GM12878 (cell line): ENCODE measurements around the gene SQSTM1. TPM values are rescaled to one million over a fixed set of nuclear protein-coding genes. Genes with fewer than 3 reads are reported as not detected.
A peak's percentile ranks its signal among the peaks of the same experiment; 100 is the strongest.

Experiments used
- ATAC-seq: fragments of 200-7000 bp; cut with Tn5 transposase; 3 replicates; pipeline ENCODE4 v1.9.1; 2020; ENCODE audit warnings: mild to moderate bottlenecking, moderate library complexity
- BruUV-seq: library from RNA; stranded (reverse); fragments of 400-500 nt; replicated peaks from 2 replicates; lab custom pipeline; 2021; lab: Mats Ljungman, UMichigan
- CTCF ChIA-PET: fragments of 300-600 bp; sonication (Branson Sonifier 250); formaldehyde crosslinking; extraction: SDS; loops from one replicate; lab custom pipeline; 2021; ENCODE audit warnings: inconsistent platforms; lab: Yijun Ruan, JAX
- POLR2A ChIA-PET: fragments of 350-600 bp; formaldehyde crosslinking; extraction: SDS; loops from one replicate; lab custom pipeline; 2021; ENCODE audit warnings: inconsistent platforms; lab: Charles Lee
- RAD21 ChIA-PET: fragments of 300-600 bp; sonication (Branson Sonifier 250); formaldehyde crosslinking; loops from one replicate; lab custom pipeline; 2023; ENCODE audit warnings: antibody characterized with exemption; ENCODE audit not compliant: unreplicated experiment; lab: Charles Lee
- SMC1A ChIA-PET: fragments of 300-600 bp; sonication (Branson Sonifier 250); formaldehyde crosslinking; loops from one replicate; lab custom pipeline; 2023; ENCODE audit not compliant: unreplicated experiment, uncharacterized antibody; lab: Charles Lee
- DNase-seq: peaks from one replicate; pipeline ENCODE4 v3.0.0-alpha.2; 2011; ENCODE audit warnings: low read depth, low spot score
- FAIRE-seq: peaks from 3 replicates; lab custom pipeline; 2011; peaks lifted over from hg19 to GRCh38; lab: Jason Lieb, UNC
- H2AFZ ChIP-seq: 2 replicates; pipeline ENCODE4 v1.6.0; 2011; ENCODE audit warnings: low read depth, low read length, control low read depth; ENCODE audit not compliant: control insufficient read depth
- H3K27ac ChIP-seq: 2 replicates; pipeline ENCODE4 v1.5.1; 2011; ENCODE audit warnings: control low read depth; ENCODE audit not compliant: control insufficient read depth, insufficient read depth
- H3K27me3 ChIP-seq, 2 experiments: replicated peaks in 1 of 2; 2 replicates each; pipeline versions ENCODE4 v1.6.0 to v1.6.1; 2011; ENCODE audit warnings: low read length in 1 of 2; ENCODE audit not compliant: control insufficient read depth in 2 of 2, insufficient read depth in 2 of 2
- H3K36me3 ChIP-seq, 2 experiments: 2 replicates each; pipeline ENCODE4 v1.5.1; 2011; ENCODE audit warnings: low read length in 1 of 2; ENCODE audit not compliant: control insufficient read depth in 2 of 2, insufficient read depth in 2 of 2
- H3K4me1 ChIP-seq: 2 replicates; pipeline ENCODE4 v1.6.1; 2011; ENCODE audit warnings: mild to moderate bottlenecking, low read length, moderate library complexity, mixed read lengths; ENCODE audit not compliant: control insufficient read depth, insufficient read depth
- H3K4me2 ChIP-seq: 2 replicates; pipeline ENCODE4 v1.6.0; 2011; ENCODE audit warnings: control low read depth; ENCODE audit not compliant: control insufficient read depth, insufficient read depth
- H3K4me3 ChIP-seq: fragments of 200-600 bp; sonication (generic); 2 replicates; pipeline ENCODE4 v1.5.1; 2016
- H3K79me2 ChIP-seq: 2 replicates; pipeline ENCODE4 v1.6.0; 2011; ENCODE audit warnings: low read length; ENCODE audit not compliant: control insufficient read depth, insufficient read depth
- H3K9ac ChIP-seq: 2 replicates; pipeline ENCODE4 v1.8.0; 2011; ENCODE audit warnings: low read length, control low read depth, mixed read lengths; ENCODE audit not compliant: control insufficient read depth, insufficient read depth
- H3K9me3 ChIP-seq: replicated peaks from 3 replicates; pipeline ENCODE4 v1.5.1; 2011; ENCODE audit warnings: mild to moderate bottlenecking, low read length; ENCODE audit not compliant: control insufficient read depth, insufficient read depth
- H4K20me1 ChIP-seq: 2 replicates; pipeline ENCODE4 v1.6.0; 2011; ENCODE audit not compliant: control insufficient read depth, insufficient read depth
- CEBPZ ChIP-seq: fragments of 150-350 bp; IDR thresholded peaks from 2 replicates; pipeline ENCODE4 v1.6.1; 2016; ENCODE audit warnings: low read depth, low read length
- CREM ChIP-seq: IDR thresholded peaks from 2 replicates; pipeline ENCODE4 v1.6.1; 2014; ENCODE audit warnings: antibody characterized with exemption, low read depth
- CTCF ChIP-seq, 3 experiments: IDR thresholded peaks in 2 of 3; conservative IDR thresholded peaks in 1 of 3; 2 replicates each; pipeline ENCODE4 v1.5.1; 2011; ENCODE audit warnings: low read depth in 3 of 3, low read length in 3 of 3, mild to moderate bottlenecking in 3 of 3, control low read depth in 2 of 3, moderate library complexity in 2 of 3, inconsistent platforms in 1 of 3, mixed read lengths in 1 of 3; ENCODE audit not compliant: control insufficient read depth in 2 of 3, insufficient read depth in 1 of 3; ENCODE audit errors: extremely low read depth in 1 of 3
- DPF2 ChIP-seq: fragments of 450-650 bp; IDR thresholded peaks from 2 replicates; pipeline ENCODE4 v1.6.1; 2017; ENCODE audit warnings: mild to moderate bottlenecking
- IKZF1 ChIP-seq: fragments of 450-650 bp; conservative IDR thresholded peaks from 2 replicates; pipeline ENCODE4 v1.6.1; 2017; ENCODE audit warnings: antibody characterized with exemption, mild to moderate bottlenecking
- KLF5 ChIP-seq: fragments of 450-650 bp; IDR thresholded peaks from 2 replicates; pipeline ENCODE4 v1.6.1; 2014; ENCODE audit warnings: mild to moderate bottlenecking; ENCODE audit not compliant: partially characterized antibody
- NFYA ChIP-seq: IDR thresholded peaks from 2 replicates; pipeline ENCODE4 v1.6.1; 2011; ENCODE audit warnings: low read depth, mild to moderate bottlenecking, low read length, improper control_type of control experiment, borderline replicate concordance
- RUNX3 ChIP-seq: IDR thresholded peaks from 2 replicates; pipeline ENCODE4 v1.6.1; 2012; ENCODE audit warnings: low read length, inconsistent platforms
- SPI1 ChIP-seq: IDR thresholded peaks from 2 replicates; pipeline ENCODE4 v1.6.1; 2011; ENCODE audit warnings: low read depth, mild to moderate bottlenecking, low read length, moderate library complexity, borderline replicate concordance; ENCODE audit not compliant: insufficient read depth
- STAT1 ChIP-seq: fragments of 450-650 bp; conservative IDR thresholded peaks from 2 replicates; pipeline ENCODE4 v1.6.1; 2014; ENCODE audit warnings: antibody characterized with exemption, mild to moderate bottlenecking
- STAT3 ChIP-seq: IDR thresholded peaks from 2 replicates; pipeline ENCODE4 v1.6.1; 2011; ENCODE audit warnings: low read depth, low read length, improper control_type of control experiment
- ZNF384 ChIP-seq: IDR thresholded peaks from 2 replicates; pipeline ENCODE4 v1.6.1; 2012; ENCODE audit warnings: low read depth, mild to moderate bottlenecking, low read length, improper control_type of control experiment, borderline replicate concordance
- WGBS: methylation state at CpG from one replicate; pipeline ENCODE4 v1.1.6; 2016; ENCODE audit warnings: low lambda C conversion rate; ENCODE audit not compliant: insufficient replicate concordance, insufficient coverage; ENCODE audit errors: missing lambda C conversion rate; 5-methylcytosine and 5-hydroxymethylcytosine counted together
- in situ Hi-C: fragments of 300-500 bp; cut with MboI; formaldehyde crosslinking; loops from 9 replicates; pipeline ENCODE4 v1.14.3; 2018; ENCODE audit warnings: mixed read lengths
- intact Hi-C: fragments of 100-400 bp; cut with micrococcal nuclease; formaldehyde crosslinking; loops from one replicate; pipeline ENCODE4 v1.14.2; 2022; ENCODE audit not compliant: unreplicated experiment
- polyA plus RNA-seq, 11 experiments: library from polyadenylated mRNA; depleted of rRNA in 4 of 11; unstranded in 6 of 11; stranded (reverse) in 5 of 11; fragments of >200 nt; fragmentation: Nextera tagmentation in 4 of 11; fragmentation: Illumina TruSeq in 1 of 11; extraction: Ambion mirVana in 4 of 11; extraction: Trizol in 1 of 11; gene quantifications; 1 replicate in 1 of 11; 2 replicates in 10 of 11; pipeline versions ENCODE4 v1.2.1 to v1.2.3, GENCODE V29; 2011 to 2016; ENCODE audit warnings: inconsistent platforms in 2 of 11, missing spikeins in 2 of 11, low read depth in 1 of 11
- total RNA-seq, 4 experiments: library from RNA; depleted of rRNA in 3 of 4; stranded (reverse); fragments of >200 nt in 3 of 4; fragmentation: Illumina TruSeq in 1 of 4; extraction: Trizol in 1 of 4; gene quantifications; 2 replicates each; pipeline versions ENCODE4 v1.2.1 to v1.2.3, GENCODE V29; 2013 to 2021

Gene SQSTM1
- total and polyA plus RNA-seq, 10 of the 15 experiments (the other 5 are each of a cell fraction or from before 2014, with no cell fraction given) = 6.3 to 138 (median 62.1) TPM

DNA sequence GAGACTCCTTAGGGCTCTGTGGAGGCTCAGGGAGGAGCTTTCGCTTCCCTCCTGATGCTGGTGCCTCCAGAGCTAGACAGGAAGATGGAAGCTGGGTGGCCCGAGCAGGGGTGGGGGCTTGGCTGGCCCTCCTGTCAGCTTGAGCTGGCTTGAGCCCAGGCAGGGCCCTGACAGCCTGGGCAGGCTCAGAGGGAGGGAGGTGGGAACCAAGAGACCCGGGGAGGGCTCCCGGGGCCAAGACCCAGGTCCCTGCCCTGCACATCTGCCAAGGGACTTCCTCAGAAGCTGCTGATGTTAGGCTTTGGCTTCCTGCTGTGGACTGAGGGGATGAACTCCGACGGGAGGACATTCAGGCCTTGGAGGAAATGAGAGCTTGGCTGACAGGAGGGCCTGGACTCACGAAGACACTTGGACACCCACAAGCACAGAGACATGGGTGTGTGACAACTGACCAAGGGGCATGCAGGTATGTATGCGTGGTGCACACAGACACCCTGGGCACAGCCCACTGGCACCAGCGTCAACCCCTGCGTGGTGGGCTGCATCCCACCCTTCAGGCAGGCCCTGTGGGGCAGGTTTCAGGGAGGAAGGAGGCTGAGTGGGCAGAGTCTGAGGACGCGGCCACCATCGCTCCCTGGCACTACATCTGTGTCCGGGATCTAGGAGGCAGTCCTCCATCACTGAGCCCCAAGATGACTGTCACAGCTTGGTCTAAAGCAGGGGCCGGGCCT lies 28.7 kb upstream of the SQSTM1 start (continued):
- TF ChIP-seq CEBPZ (no peak), NFYA (no peak), STAT3 (no peak), STAT1 (no peak)

DNA sequence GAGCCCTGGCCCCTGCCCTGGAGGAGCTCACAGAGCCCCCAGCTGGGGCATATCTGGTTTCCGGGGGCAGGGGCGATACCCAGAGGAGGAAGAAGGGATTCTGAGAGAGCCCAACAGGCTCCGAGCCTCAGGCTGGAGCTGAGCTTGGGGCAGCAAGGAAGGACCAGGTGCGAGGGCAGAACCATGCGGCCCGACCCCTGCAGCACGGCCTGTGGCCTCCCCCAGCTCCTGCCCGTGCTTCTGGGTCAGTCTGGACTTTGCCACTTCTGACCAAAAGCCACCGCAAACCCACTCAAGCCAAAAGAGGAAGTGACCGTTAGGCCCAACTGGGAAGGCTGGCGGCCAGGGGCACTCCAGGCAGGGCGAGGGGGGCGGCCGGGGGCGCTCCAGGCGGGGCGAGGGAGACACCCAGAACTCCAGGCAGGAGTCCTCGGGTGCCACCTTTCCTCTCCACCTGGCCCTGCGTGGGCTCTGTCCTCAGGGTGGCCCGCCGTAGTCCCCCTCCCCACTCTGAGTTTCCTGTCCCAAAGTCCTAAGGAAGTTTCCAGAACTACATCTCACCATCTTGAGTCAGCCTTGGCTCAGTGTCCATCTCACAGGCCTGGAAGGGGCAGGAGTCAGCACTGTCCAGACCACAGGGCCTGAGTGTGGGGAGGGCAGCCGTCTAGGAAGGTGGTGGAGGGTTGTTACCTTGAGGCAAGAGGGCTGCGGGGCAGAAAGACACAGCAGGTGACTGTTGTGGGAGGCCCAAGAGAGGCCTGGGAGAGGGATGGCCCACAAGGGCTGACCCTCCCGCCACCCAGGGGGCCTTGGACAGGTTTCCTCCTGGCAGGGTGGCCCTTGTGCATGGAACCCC lies 27.9 kb upstream of the SQSTM1 start:
- no peak overlapping the region for H2AFZ ChIP-seq
- H3K4me2 ChIP-seq = no peak overlapping the region
- FAIRE-seq (no peak), DNase-seq (no peak), ATAC-seq (no peak)
- 65% methylated on average over 22 of the region's 24 CpGs for WGBS
- peaks cover 23% of the 10 kb centered on the region for H3K4me1 ChIP-seq
- ChIA-PET POLR2A (interaction anchor here (0.8 kb wide), 1 partner anchor 13 kb away, joined by 3 read pairs; no protein-coding TSS in a partner anchor), RAD21 (no interaction called here), SMC1A (interaction anchor here (0.9 to 1.2 kb wide), 3 partner anchors 8 to 31 kb away, joined by 3 to 4 read pairs (median 3); no protein-coding TSS in a partner anchor), CTCF (interaction anchor here (0.6 to 2.9 kb wide), 7 partner anchors 18 to 114 kb away, joined by 3 to 14 read pairs (median 4); partner anchors contain the start of gene SQSTM1)
- H3K27me3 ChIP-seq = no peaks in the 10 kb centered on the region
- intact Hi-C loops (no loop called here), in situ Hi-C loops (loop anchor here (25.0 kb wide), 1 partner anchor 294 kb away; no protein-coding TSS in a partner anchor)
- no peak overlapping the region for H3K9ac ChIP-seq
- BruUV-seq = no TSS peak
- no peaks in the 10 kb centered on the region; a peak in 2 of 4 replicates for H3K36me3 ChIP-seq
- TF ChIP-seq CTCF (IDR thresholded peaks at IDR 0.05 in 2 of 3, conservative IDR thresholded peaks at IDR 0.05 in 1 of 3; ENCODE audit: control insufficient read depth in 2 of 3, extremely low read depth in 1 of 3, insufficient read depth in 1 of 3, low read depth in 3 of 3, low read length in 3 of 3) (no peak), RUNX3 (0 out of 2 replicates have a peak, but pooled peaks have one; percentile 6), IKZF1 (0 out of 2 replicates have a peak, but pooled peaks have one; percentile 16), SPI1 (peak; percentile 74), ZNF384 (no peak), CREM (no peak), KLF5 (no peak), DPF2 (peak; percentile 51; the same call in 1 of the 2 replicates)
- H3K4me3 ChIP-seq = no peak overlapping the region
- no peaks in the 10 kb centered on the region for H3K9me3 ChIP-seq
- no peak overlapping the region for H3K27ac ChIP-seq
- no peaks in the 10 kb centered on the region for H4K20me1 ChIP-seq
- no peaks in the 10 kb centered on the region for H3K79me2 ChIP-seq
